NCI-H1105 treated with DMSO at 0.1 percent for 48 hours (cell line): ENCODE results near the gene SPPL2C.
A peak's percentile ranks its signal among the peaks of the same experiment; 100 is the strongest.
"Not testable (repeated sequence)": the region's sequence is repeated elsewhere in the genome, so short reads cannot be mapped to it uniquely, and the experiment has no call there.

Experiments
- DNase-seq: peaks from one replicate; lab custom pipeline; 2025; lab: John Stamatoyannopoulos, UW

SPPL2C gene

DNA sequence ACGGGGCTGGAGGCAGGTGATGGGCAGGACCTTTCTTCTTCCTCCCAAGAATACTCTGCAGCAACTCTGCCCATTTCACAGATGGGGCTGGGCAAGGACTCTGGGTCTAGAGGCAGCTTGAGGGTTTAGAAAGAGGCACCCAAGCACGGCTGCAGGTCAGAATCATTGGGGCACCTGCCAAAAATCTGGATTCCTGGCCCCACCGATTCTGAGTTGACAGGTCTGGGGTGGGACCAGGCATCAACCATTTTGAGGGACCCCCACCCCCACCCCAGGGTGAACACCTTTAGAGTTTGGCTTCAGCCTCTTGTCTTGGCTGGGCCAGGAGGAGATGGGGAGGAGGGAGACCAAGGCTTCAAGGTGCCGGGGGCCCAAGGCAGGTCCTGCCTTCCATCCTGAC lies 5.3 kb downstream of the SPPL2C start:
- no peak for DNase-seq

DNA sequence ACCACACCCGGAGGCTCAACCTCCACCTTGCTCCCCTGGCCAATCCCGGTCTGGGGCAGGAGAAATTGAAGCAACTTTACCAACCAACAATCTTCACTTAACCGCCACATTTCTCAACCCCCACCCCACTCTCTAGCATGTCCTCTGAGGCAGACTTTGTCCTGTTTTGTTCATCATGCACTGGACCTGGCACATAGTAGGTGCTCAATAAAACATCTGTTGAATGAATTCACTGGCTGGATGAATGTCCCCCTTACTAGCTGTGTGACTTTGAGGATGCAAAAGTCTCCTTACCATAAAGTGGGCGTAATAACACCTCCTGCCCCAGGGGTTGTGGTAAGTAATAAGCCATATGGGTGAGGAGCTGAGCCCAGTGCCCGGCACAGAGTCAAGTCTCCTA lies 5.8 kb downstream of the SPPL2C start:
- DNase-seq, result no peak

DNA sequence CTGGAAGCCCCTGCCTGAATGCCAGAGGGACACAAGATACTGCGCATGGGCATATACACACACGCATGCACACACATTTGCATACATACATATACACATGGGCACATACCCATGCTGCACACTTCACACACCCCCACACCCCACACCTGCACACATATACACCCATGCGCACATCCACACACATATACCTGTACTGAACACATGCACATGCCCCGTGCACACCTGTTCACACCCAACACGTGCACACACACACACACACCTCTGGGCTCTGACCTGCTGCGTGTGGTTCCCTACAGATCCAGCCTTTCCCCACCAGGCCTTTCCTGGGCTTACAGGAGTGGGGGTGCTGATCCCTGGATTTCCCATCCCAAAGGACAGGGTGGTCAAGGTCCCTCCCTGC lies 6.3 kb downstream of the SPPL2C start:
- no peak for DNase-seq

DNA sequence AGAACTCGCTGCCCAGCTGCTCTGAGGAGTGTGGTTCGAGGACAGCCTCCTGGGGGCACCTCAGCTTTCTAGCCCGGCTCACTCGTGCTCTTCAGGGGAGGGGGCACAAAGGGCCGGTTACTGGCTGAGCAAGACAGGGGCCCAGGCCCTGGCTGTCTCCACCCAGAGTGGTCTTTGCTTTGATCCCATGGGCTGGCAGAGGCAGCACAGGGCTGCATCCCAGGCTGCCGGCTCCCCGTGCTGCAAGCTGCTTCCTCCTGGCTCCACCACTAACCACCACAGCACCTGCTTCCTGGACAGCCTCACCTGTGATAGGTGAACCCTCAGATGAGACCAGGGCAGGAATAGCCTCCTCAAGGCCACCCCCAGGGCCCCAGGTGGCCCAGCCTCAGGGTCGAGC lies 6.8 kb downstream of the SPPL2C start:
- no peak for DNase-seq

DNA sequence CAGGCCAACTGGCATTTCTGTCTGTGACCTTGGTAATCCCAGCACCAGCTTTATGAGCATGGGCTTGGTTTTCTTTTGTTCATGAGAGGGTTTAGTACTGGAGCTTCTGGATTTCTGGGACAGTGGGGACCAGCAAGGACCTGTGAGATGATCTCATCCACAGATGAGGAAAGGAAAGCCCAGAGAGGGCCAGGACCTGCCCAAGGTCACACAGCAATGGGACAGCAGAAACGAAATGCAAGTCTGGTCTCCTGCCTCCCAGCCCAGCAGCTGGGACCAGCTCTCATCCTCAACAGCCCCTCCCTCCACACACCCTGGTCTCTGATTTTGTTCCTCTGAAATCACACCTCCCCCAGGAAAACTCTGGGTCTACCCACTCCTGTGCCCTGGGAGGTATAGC lies 7.2 kb downstream of the SPPL2C start:
- no peak for DNase-seq

DNA sequence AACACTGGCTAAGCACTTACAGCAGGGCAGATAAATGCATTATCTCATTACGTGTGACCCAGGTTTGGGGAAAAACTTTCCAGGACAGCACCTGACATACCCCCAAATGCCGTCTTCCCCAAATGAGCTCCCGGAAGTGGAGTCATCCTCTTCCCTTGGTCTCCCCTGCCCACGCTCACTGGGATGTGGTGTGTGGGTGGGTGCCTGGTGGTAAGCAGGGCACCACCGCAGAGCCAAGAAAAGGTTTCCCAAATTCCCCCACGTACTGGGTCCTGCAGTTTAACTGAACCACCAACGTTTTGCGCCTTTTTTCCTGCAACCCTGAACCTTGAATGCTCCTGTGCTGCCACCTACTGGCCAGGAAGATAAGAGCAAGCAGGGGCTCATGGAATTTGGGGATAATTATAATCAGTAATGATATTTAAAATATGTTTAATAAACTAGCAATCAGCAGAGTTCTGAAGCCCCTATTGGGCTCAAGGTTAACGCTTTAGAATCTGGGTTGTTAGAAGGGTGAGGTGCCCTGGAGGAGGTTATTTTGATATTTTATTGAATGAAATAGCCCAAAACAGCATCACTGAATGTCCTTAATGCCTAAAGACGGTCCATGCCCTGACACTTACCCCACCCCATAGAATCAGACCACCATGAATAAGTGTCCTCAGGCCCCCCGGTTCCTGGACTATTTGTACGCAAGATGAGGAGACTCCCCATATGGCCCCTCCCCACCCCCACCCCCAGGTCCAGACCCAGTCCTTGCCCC lies 8.0 kb downstream of the SPPL2C start:
- peak; percentile 51 for DNase-seq

DNA sequence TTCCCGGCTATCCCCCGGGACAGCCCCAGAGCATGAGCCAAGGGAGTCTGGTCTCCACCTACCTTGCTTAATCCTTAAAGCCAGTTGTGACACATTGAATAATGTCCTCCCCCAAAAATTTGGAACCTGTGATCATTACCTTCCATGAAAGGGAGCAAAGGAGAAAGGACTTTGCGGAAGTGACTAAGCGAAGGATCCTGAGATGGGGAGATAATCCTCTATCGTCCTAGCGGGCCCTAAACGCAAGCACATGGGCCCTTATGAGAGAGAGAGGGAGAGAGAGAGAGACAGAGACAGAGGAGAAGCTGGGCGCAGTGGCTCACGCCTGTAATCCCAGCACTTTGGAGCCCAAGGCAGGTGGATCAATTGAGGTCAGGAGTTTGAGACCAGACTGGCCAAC lies 9.5 kb downstream of the SPPL2C start:
- DNase-seq, result no peak

DNA sequence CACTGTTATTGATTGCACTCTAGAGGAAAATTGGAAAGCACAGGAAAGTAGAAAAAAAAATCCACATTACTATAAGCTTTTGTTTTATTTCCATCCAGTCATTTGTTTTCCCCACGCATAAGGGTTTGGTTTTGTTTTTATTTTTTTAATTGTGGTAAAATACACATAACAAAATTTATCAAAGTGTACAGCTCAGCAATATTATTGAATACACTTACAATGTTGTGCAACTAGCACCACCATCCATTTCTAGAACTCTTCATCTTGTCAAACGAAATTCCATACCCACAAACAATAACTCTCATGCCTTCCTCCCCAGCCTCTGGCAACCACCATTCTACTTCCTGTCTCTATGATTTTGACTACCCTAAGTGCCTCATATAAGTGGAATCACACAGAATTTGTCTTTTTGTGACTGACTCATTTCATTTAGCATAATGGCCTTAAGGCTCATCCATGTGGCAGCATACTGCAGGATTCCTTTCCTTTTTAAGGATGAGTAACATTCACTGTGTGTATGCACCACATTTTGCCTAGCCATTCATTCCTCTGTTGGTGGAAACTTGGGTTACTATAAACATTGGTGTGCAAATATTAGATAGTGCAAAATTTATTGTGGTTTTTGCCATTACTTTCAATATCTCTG lies 11.1 kb downstream of the SPPL2C start:
- DNase-seq, result no peak

DNA sequence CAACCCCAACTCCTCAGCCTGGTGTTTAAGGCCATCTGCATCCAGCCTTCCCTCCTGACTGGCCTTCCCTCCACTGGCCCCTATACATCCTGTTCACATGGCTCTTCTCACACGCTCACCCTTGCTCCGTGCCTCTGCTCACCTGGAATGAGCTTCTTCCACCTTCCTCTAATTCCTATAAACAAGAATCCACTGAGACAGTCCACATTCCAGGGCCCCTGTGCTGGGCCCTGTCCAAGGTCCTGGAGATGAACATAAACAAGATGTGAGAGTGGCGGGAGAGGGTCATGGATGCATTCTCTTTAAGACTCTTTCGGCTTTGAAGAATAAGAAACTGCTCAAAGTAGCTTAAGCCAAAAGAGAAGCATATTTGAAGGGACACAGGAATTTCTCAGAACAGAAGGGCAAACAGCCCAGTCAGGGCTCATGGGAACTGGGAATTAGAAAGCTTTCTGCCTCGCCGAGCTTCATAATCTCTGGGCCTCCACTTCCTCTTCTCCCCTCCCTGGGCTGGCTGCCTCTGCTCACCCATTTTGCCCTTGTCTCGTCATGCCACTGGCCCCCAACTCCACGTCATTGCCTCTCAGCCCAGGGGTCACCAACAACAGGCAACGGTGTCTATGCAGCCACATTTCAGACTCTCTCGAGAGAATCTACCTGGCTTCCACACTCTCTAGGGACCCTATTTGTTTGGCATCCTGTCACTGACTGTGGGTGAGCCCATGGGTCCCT lies 13.5 kb downstream of the SPPL2C start:
- DNase-seq, result no peak

DNA sequence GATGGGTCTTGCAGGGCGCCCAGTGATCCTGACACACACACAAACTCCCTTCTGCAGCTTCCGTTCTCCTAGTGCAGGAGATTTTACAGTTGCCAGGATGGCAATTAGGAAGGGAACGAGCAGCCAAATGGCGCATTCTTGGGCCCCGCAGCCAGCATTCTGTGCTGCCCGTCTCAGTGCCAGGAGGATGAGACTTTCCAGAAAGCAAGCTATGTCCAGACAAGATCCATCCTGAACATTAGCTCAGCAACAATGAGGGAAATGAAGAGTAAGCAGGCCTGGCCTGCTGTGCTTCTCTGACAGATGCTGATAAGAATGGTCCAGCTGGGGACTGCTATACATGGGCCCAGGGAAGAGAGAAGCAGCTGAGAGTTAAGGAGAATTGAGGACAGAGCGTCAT lies 16.5 kb downstream of the SPPL2C start:
- DNase-seq, result no peak

DNA sequence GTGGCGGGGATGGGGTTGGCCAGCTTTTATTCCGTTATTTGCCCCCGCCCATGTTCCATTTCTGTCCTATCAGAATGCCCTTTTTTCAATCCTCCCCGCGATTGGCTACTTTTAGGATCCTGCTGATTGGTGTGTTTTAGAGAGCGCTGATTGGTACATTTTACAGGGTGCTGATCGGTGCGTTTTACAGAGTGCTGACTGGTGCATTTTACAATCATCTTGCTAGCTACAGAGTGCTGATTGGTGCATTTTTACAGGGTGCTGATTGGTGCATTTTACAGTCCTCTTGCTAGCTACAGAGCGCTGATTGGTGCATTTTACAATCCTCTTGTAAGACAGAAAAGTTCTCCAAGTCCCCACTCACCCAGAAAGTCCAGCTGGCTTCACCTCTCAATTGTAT lies 17.4 kb downstream of the SPPL2C start:
- DNase-seq, result not testable (repeated sequence)

DNA sequence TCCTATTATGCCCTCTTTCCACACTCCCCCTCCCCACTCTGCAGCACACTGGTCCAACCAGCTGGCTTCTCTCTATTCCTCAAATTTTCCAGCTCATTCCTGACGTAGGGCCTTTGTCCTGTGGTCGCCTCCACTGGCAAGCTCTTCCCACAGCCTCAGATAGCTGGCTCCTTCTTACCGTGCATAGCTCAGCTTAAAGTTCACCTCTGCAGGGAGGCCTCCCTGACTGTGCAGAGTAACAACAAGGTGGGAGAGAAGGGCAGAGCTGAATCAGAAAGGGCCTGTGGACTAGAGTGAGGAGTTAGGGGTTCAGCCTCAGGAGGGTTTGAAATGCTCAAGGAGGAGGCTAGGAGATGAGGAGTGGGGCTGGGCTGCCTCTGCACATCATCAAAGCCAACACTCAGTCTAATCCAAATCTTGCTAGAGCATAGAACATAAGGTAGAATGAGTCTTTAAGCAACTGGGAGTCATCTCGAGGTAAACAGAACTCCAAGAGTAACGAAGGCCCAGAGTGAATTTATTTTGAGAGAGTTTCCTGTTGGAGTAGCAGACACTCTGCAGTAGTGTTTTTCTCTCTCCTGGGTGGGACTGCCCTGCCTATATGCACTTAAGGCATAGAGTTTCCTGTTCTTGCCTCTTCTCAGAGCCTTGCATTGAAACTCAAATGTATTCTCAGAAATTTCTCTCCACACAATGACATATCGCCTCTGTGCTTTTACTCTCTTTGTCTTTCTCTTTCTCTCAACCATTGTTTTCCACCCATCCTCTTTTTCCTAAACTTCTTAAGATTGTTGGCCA lies 19.4 kb downstream of the SPPL2C start:
- DNase-seq, result no peak

DNA sequence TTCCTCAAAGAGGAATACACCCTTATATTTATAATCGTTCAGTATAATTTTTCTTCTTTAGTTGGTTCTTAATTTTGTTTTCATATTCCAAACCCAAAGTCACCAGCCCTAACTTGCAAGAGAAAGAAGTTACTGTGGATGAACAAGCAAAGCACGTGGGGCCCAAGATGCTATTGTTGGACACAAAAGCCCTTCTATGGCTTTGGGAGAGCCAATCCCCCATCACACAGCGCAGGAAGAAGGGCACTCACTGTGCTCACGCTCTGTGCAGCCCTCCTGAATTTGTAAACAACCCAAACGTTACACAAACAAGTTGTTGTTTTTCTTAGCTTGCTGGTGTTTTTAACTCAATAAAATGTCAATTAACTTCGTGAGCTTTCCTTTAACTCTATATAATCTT lies 22.5 kb downstream of the SPPL2C start:
- no peak for DNase-seq

DNA sequence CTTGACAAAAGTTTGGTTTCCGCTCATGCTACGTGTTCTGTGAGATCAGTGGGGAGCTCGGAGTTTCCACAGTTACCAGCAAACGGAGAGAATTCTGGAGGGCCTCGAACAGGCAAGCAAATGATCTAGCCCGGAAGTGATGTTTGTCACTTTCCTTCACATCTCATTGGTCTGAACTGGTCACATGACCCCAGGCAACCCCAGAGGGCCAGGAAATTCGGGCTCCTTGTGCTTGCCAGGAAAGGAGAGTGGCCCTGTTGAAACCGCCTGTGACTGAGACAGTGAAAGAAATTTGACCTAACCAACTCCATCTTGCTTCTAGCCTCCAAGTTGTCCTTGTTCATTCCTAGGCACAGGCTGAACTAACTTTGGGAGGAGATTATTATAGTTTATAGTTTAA lies 23.0 kb downstream of the SPPL2C start:
- DNase-seq, result no peak

DNA sequence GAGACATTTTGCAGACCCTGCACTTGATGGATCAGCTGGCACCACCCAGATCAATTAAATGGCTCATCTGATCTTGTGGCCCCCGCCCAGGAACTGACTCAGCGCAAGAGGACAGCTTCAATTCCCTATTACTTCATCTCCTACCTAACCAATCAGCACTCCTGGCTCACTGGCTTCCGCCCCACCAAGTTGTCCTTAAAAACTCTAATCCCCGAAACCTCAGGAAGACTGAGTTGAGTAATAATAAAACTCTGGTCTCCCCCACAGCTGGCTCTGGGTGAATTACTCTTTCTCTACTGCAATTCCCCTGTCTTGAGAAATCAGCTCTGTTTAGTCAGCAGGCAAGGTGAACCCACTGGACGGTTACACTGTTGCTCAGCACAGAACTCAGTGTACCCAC lies 23.6 kb downstream of the SPPL2C start:
- no peak for DNase-seq

DNA sequence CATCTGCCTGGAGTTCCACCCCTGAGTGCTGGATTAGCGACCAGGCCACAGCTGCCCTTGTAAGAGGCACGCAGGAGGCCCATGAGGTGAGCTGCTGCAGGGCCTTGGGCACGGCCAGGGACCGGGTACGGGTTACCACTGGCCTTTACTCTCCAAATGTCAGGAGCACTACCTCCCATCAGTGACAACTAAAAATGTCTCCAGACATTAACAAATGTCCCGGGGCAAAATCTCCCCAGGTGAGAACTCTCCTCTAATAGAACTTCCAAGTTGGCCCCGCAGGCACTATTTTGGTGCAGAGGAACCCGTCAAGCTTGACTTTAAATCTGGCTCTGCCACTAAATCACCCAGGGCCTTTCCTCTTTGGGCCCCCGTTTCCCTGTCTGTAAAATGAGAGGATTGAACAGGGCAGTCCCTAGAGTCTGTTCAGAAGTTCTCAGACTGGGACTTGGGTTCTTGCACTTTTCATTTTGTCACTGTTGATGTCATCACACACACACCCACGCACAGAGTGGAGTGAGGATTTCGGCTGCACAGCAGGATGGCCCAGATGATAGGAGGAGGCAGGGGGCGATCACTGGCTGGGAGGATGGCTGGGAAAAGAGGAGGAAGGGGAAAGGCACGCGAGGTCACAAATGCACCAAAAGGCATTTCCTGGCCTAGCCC lies 25.1 kb downstream of the SPPL2C start:
- no peak for DNase-seq

DNA sequence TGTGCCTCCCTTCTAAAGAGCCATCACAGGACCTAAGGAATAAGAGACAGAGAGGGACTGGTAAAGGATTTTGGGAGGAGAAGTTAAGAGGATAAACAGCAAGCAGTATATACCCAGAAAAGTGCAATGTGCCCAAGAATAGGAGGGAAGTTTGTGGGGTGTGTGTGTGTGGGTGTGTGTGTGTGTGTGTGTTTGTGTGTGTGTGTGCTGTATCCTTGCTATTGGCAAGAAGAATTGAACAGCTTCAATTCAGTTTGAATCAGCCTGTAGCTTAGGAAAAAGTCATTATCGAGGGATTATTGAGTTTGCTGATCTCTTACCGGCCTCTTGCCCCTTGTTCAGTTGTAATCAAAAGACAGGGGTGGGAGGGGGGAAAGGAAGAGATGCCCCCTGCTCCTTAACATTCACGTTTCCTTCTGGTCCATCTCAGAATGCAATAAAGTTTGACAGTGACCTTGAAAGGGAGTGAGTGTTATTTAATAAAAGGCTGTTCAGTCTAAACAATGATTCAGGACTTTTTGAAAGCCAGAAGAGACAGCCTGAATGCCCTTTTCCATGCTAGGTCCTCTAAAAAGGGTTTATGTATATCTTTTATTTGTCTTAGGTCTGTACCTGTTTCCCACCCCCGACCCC lies 25.8 kb downstream of the SPPL2C start:
- DNase-seq, result no peak

DNA sequence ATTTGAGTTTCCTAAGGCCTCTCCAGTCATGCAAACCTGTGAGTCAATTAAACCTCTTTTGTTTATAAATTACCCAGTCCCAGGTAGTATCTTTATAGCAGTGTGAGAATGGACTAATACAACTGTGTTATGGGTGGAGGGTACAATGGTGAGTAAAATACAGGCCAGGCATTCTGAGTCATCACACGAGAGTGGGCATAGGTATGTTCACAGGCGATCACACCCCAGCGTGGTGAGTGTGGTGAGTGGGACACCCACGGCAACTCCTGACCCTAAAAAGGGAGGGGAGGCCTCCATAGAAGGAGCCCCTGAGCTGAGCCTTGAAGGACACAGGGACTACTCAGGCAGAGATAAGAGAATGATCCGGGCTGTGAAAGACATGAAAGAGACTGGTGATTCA lies 27.0 kb downstream of the SPPL2C start:
- no peak for DNase-seq

DNA sequence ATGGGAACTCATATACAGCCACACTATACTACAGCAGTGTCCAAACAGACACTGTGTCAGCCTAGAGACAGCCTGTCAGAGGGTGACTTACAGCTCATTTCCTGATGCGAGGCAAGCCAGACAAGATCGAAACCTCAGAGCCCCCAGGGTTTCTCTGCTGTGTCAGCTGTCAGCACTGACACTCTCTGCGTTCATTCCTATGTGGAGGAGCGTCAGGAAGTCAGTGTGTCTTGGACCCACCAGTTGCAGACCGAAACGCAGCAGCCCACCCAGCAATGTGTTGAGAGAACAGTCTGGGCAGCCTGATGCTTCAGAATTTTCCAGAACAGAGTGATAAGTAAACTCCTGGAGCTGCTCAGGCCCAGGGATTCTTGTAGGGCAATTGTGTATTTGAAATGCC lies 29.0 kb downstream of the SPPL2C start:
- no peak for DNase-seq

DNA sequence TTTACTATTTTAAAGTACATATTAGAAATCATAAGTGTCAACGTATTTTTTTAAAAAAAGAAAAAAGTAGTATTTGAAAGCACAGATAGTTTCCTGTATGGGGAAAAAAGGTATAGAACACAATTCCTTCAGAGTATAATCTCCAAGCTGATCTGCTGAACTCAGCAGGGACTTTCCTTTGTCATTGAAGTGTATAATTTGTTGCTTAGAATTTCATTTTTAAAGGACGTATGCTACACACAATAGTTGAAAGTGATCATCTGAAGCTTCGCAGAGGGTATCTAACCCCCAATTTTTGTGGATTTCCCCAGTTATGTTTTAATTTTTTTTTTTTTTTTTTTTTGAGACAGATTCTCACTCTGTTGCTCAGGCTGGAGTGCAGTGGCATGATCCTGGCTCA lies 29.5 kb downstream of the SPPL2C start:
- DNase-seq, result no peak

DNA sequence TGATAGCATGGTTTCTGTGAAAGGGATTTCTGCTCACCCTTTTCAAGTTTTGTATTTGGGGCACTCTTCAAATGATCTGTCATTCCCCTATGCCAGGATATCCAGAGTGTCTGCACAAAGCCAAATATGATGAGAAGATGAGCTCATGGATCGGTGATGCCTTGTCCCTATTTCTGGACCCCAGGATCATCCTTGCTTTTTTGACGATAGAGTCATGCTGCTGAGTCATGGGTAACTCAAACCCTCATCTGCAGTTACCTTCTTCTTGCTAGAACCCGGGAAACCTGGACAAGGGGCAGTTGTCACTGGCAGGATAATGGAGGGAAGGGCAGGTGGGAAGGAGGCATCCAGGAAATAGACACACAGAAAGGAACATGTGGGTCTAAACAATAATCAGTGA lies 31.9 kb downstream of the SPPL2C start:
- no peak for DNase-seq
